Heart left ventricle (tissue), 13 donors: ENCODE measurements around the gene ADAMTSL1.

Experiments
- CTCF ChIP-seq, 12 donors: fragments of 200-600 bp; sonication (generic) in 4 of 12; IDR thresholded peaks; one replicate each; pipeline versions ENCODE4 v1.5.0 to v1.8.0; 2018 to 2022; ENCODE audit warnings: antibody characterized with exemption in 12 of 12, mild to moderate bottlenecking in 5 of 12
- POLR2A ChIP-seq, 2 donors: fragments of 450-650 bp; IDR thresholded peaks; one replicate each; pipeline ENCODE4 v1.6.1; 2017; ENCODE audit warnings: antibody characterized with exemption in 2 of 2, mild to moderate bottlenecking in 2 of 2, moderate library complexity in 2 of 2
- donor health status: ischemic (EF 13 %, LVEDD 7.1; RV severe dilation, severe dysfunction).
- donor health status: DM: no; HTN: yes; CAD: no.
- donor health status: DM: no; HTN: no; CAD: no.
- donor health status: ischemic (EF 25% LVEDD 6.9; RV normal size, moderate dysfunction).
- donor health status: ischemic (EF 25% LVEDD 5.7; RV mildly dilated, moderate dysfunction).
- donor health status: ischemic (EF 35%, LVEDD 5.7; RV mildly dilated, moderate dysfunction).
- donor health status: nonischemic (EF 11% LVEDD 7.7; RV severe dilation, severe dysfunction).
- donor health status: DM: yes; HTN: yes; CAD: no.
- donor health status: PGD.
- donor health status: ischemic (EF 29% LVEDD 5.4; RV normal size, mild dysfunction).
- donor health status: nonischemic (EF 23%, LVEDD 6.1; RV moderate dilation, normal function).

GRCh38 chr9:18548456-18548855 lies 74.5 kb downstream of the ADAMTSL1 start:
- TF ChIP-seq CTCF (IDR thresholded peaks at IDR 0.05) (no peak), POLR2A (IDR thresholded peaks at IDR 0.05) (no peak)
